Lung (tissue), 12 donors: Measurements from ENCODE around the gene CD58. TPM values are rescaled to one million over a fixed set of nuclear protein-coding genes. Genes with fewer than 3 reads are reported as not detected.

Experiments used
- ATAC-seq: fragments of 200-7000 bp; cut with Tn5 transposase; one replicate; pipeline ENCODE4 v1.9.1; 2020; ENCODE audit warnings: moderate number of reproducible peaks; ENCODE audit not compliant: insufficient read depth, low FRiP score
- DNase-seq, 3 donors: peaks; one replicate each; pipeline ENCODE4 v3.0.0-alpha.2; 2013 to 2017
- H3K27ac ChIP-seq, 2 donors: one replicate each; pipeline ENCODE4 v1.5.1; 2013; ENCODE audit warnings: mild to moderate bottlenecking in 2 of 2, moderate library complexity in 2 of 2, control low read depth in 1 of 2, inconsistent platforms in 1 of 2, low read depth in 1 of 2, low read length in 1 of 2
- H3K27me3 ChIP-seq, 3 donors: one replicate each; pipeline ENCODE4 v1.5.1; 2013; ENCODE audit warnings: low read length in 2 of 3; ENCODE audit not compliant: control insufficient read depth in 3 of 3, insufficient read depth in 3 of 3
- H3K36me3 ChIP-seq, 4 donors: one replicate each; pipeline ENCODE4 v1.5.1; 2013; ENCODE audit warnings: low read length in 4 of 4, mild to moderate bottlenecking in 1 of 4, moderate library complexity in 1 of 4; ENCODE audit not compliant: control insufficient read depth in 4 of 4, insufficient read depth in 4 of 4
- H3K4me1 ChIP-seq, 5 donors: one replicate each; pipeline ENCODE4 v1.5.1; 2013; ENCODE audit warnings: low read length in 5 of 5, mild to moderate bottlenecking in 2 of 5, moderate library complexity in 1 of 5; ENCODE audit not compliant: control insufficient read depth in 5 of 5, insufficient read depth in 5 of 5
- H3K4me3 ChIP-seq: one replicate; pipeline ENCODE4 v1.5.1; 2013; ENCODE audit warnings: mild to moderate bottlenecking, control low read depth, moderate library complexity
- H3K9ac ChIP-seq, 2 donors: one replicate each; pipeline ENCODE4 v1.5.1; 2013; ENCODE audit warnings: low read length in 2 of 2, control low read depth in 1 of 2; ENCODE audit not compliant: insufficient read depth in 1 of 2
- H3K9me3 ChIP-seq, 4 donors: one replicate each; pipeline ENCODE4 v1.5.1; 2013; ENCODE audit warnings: low read length in 3 of 4, mild to moderate bottlenecking in 1 of 4, moderate library complexity in 1 of 4; ENCODE audit not compliant: control insufficient read depth in 4 of 4, insufficient read depth in 3 of 4
- CTCF ChIP-seq: IDR thresholded peaks from 2 replicates; pipeline ENCODE4 v1.5.1; 2012; ENCODE audit warnings: mild to moderate bottlenecking; ENCODE audit errors: control extremely low read depth, extremely low read depth
- WGBS, 2 donors: extraction: QIAGEN DNeasy Blood & Tissue Kit; methylation state at CpG; one replicate each; pipeline ENCODE4 v1.1.7; 2013; 5-methylcytosine and 5-hydroxymethylcytosine counted together
- polyA plus RNA-seq, 2 donors: library from polyadenylated mRNA; stranded (reverse); fragments of 200-250 nt; gene quantifications; one replicate each; pipeline ENCODE4 v1.2.1, GENCODE V29; 2013
- total RNA-seq, 2 donors: library from RNA; depleted of rRNA in 1 of 2; stranded (reverse); fragments of >200 nt in 1 of 2; gene quantifications; one replicate each; pipeline ENCODE4 v1.2.1, GENCODE V29; 2014 to 2021
- donor health status: control.
- donor health status: control.
- donor health status: Bipolar disorder and iron deficiency.
- donor health status: healthy.
- donor health status: DM: yes; HTN: yes; CAD: no.

Gene CD58
- total and polyA plus RNA-seq, 4 donors, result 27.5 to 52.1 (median 28.7) TPM

- no peak for TF ChIP-seq CTCF
- peaks cover 0 to 5% (median 0%) of the 10 kb centered on the region in 5 donors for H3K4me1 ChIP-seq
- H3K27me3 ChIP-seq, result no peaks in the 10 kb centered on the region
- no peak overlapping the region for H3K9ac ChIP-seq
- no peak for ATAC-seq
- peaks cover 4 to 26% (median 7%) of the 10 kb centered on the region in 4 donors for H3K36me3 ChIP-seq
- WGBS, 2 donors, result 89 to 94% methylated on average over 2 of the region's 2 CpGs
- DNase-seq, result no peak
- H3K27ac ChIP-seq, result no peak overlapping the region
- no peaks in the 10 kb centered on the region for H3K9me3 ChIP-seq
- H3K4me3 ChIP-seq, result no peak overlapping the region
Observed at GRCh38 chr1:116545359-116545705, 25.5 kb downstream of the CD58 start.

GRCh38 chr1:116544588-116545358 lies 26.1 kb downstream of the CD58 start:
- ATAC-seq, result no peak

GRCh38 chr1:116540088-116540487 lies 30.7 kb downstream of the CD58 start:
- ATAC-seq (no peak), DNase-seq (no peak)
- Histone ChIP-seq H3K9ac (no peak overlapping the region), H3K27ac (no peak overlapping the region), H3K4me3 (no peak overlapping the region), H3K36me3 (peaks cover 4 to 41% (median 9%) of the 10 kb centered on the region in 4 donors), H3K9me3 (no peaks in the 10 kb centered on the region), H3K27me3 (no peaks in the 10 kb centered on the region), H3K4me1 (peaks cover 0 to 3% (median 0%) of the 10 kb centered on the region in 5 donors)
- no peak for TF ChIP-seq CTCF

More at GRCh38 chr1:116544588-116545358, 26.1 kb downstream of the CD58 start:
- no peak overlapping the region for H3K27ac ChIP-seq
- no peak for TF ChIP-seq CTCF
- H3K36me3 ChIP-seq, result peaks cover 4 to 26% (median 7%) of the 10 kb centered on the region in 4 donors
- no peak overlapping the region for H3K9ac ChIP-seq
- 82 to 90% methylated on average over 8 of the region's 8 CpGs for WGBS, 2 donors
- no peaks in the 10 kb centered on the region for H3K27me3 ChIP-seq
- no peaks in the 10 kb centered on the region for H3K9me3 ChIP-seq
- DNase-seq, result no peak
- H3K4me1 ChIP-seq, result peaks cover 0 to 5% (median 0%) of the 10 kb centered on the region in 5 donors
- no peak overlapping the region for H3K4me3 ChIP-seq
